HepG2 (cell line): ENCODE measurements around the gene RPL21. TPM values are rescaled to one million over a fixed set of nuclear protein-coding genes. Genes with fewer than 3 reads are reported as not detected.

ENCODE experiments used
- CREBL2 ChIP-seq: sonication (generic); formaldehyde crosslinking; IDR thresholded peaks from 2 replicates; pipeline ENCODE4 v1.8.1; 2023; ENCODE audit warnings: missing genetic modification reagents, mild to moderate bottlenecking, borderline replicate concordance
- CSRNP1 ChIP-seq: sonication (generic); formaldehyde crosslinking; IDR thresholded peaks from 2 replicates; pipeline ENCODE4 v1.8.1; 2023; ENCODE audit warnings: mild to moderate bottlenecking, missing genetic modification reagents
- FOSL2 ChIP-seq: sonication (generic); formaldehyde crosslinking; IDR thresholded peaks from 2 replicates; pipeline ENCODE4 v1.4.0; 2020; ENCODE audit warnings: missing genetic modification reagents
- TBP ChIP-seq: sonication (generic); formaldehyde crosslinking; IDR thresholded peaks from 2 replicates; pipeline ENCODE4 v1.5.0; 2020; ENCODE audit warnings: missing genetic modification reagents
- ZFP1 ChIP-seq: IDR thresholded peaks from 2 replicates; pipeline ENCODE4 v1.6.1; 2016
- ZNF180 ChIP-seq: sonication (generic); formaldehyde crosslinking; IDR thresholded peaks from 2 replicates; pipeline ENCODE4 v1.4.0; 2020; ENCODE audit warnings: low read depth, missing genetic modification reagents, borderline replicate concordance
- ZNF260 ChIP-seq: sonication (generic); formaldehyde crosslinking; IDR thresholded peaks from 2 replicates; pipeline ENCODE4 v1.4.0; 2020; ENCODE audit warnings: missing genetic modification reagents, low read depth, mild to moderate bottlenecking, borderline replicate concordance
- ZNF639 ChIP-seq: conservative IDR thresholded peaks from 2 replicates; pipeline ENCODE4 v1.6.1; 2018; ENCODE audit warnings: missing genetic modification reagents
- ZNF670 ChIP-seq: sonication (generic); formaldehyde crosslinking; IDR thresholded peaks from 2 replicates; pipeline ENCODE4 v1.8.0; 2022; ENCODE audit warnings: mild to moderate bottlenecking, missing genetic modification reagents, borderline replicate concordance
- polyA plus RNA-seq, 8 experiments: library from polyadenylated mRNA; depleted of rRNA in 3 of 8; stranded (reverse) in 7 of 8; unstranded in 1 of 8; fragments of >200 nt; fragmentation: Illumina TruSeq in 4 of 8; extraction: Trizol in 4 of 8; gene quantifications; 2 replicates each; pipeline versions ENCODE4 v1.2.1 to v1.2.3, GENCODE V29; 2011 to 2016; ENCODE audit warnings: low read depth in 4 of 8, missing spikeins in 1 of 8, mixed read lengths in 1 of 8; ENCODE audit not compliant: insufficient read depth in 1 of 8
- total RNA-seq, 5 experiments: library from RNA; depleted of rRNA; stranded (reverse); fragments of >200 nt; fragmentation: Illumina TruSeq; extraction: Trizol; gene quantifications; 2 replicates each; pipeline ENCODE4 v1.2.3, GENCODE V29; 2016; ENCODE audit warnings: low read depth in 1 of 5
- TF ChIP-seq, protein P1 (sequence below): sonication (generic); formaldehyde crosslinking; IDR thresholded peaks from 2 replicates; pipeline ENCODE4 v1.8.0; 2022; ENCODE audit warnings: low read depth, missing genetic modification reagents
- TF ChIP-seq, protein P2 (sequence below): fragments of 450-650 bp; IDR thresholded peaks from 2 replicates; pipeline ENCODE4 v1.6.1; 2017; ENCODE audit warnings: mild to moderate bottlenecking
- TF ChIP-seq, protein P3 (sequence below): sonication (generic); formaldehyde crosslinking; IDR thresholded peaks from 2 replicates; pipeline ENCODE4 v1.5.1; 2020; ENCODE audit warnings: missing genetic modification reagents, mild to moderate bottlenecking, borderline replicate concordance
- TF ChIP-seq, protein P4 (sequence below): sonication (generic); formaldehyde crosslinking; IDR thresholded peaks from 2 replicates; pipeline ENCODE4 v1.4.0; 2020; ENCODE audit warnings: missing genetic modification reagents

RPL21 gene
- total and polyA plus RNA-seq, 2 of the 13 experiments (the other 11 are each of a cell fraction or from before 2014, with no cell fraction given): 1,234 to 1,261 TPM

- TF ChIP-seq, protein P1, sequence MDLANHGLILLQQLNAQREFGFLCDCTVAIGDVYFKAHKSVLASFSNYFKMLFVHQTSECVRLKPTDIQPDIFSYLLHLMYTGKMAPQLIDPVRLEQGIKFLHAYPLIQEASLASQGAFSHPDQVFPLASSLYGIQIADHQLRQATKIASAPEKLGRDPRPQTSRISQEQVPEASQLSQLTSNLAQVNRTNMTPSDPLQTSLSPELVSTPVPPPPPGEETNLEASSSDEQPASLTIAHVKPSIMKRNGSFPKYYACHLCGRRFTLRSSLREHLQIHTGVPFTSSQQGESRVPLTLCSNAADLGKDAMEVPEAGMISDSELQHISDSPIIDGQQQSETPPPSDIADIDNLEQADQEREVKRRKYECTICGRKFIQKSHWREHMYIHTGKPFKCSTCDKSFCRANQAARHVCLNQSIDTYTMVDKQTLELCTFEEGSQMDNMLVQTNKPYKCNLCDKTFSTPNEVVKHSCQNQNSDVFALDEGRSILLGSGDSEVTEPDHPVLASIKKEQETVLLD (CRISPR knock-in tag): peak; percentile 66; the same call in 1 of the 2 replicates
- TF ChIP-seq ZNF670 (CRISPR knock-in tag) (peak; percentile 74; the same call in 1 of the 2 replicates), CREBL2 (CRISPR knock-in tag) (no peak), ZNF639 (no peak; the same call in 1 of the 2 replicates), CSRNP1 (peak; percentile 95), ZFP1 (CRISPR knock-in tag) (0 out of 2 replicates have a peak, but pooled peaks have one; percentile 25), ZNF180 (CRISPR knock-in tag) (0 out of 2 replicates have a peak, but pooled peaks have one; percentile 71), ZNF260 (CRISPR knock-in tag) (no peak), TBP (CRISPR knock-in tag) (no peak), FOSL2 (CRISPR knock-in tag) (peak; percentile 3; the same call in 1 of the 2 replicates)
- TF ChIP-seq, protein P2, sequence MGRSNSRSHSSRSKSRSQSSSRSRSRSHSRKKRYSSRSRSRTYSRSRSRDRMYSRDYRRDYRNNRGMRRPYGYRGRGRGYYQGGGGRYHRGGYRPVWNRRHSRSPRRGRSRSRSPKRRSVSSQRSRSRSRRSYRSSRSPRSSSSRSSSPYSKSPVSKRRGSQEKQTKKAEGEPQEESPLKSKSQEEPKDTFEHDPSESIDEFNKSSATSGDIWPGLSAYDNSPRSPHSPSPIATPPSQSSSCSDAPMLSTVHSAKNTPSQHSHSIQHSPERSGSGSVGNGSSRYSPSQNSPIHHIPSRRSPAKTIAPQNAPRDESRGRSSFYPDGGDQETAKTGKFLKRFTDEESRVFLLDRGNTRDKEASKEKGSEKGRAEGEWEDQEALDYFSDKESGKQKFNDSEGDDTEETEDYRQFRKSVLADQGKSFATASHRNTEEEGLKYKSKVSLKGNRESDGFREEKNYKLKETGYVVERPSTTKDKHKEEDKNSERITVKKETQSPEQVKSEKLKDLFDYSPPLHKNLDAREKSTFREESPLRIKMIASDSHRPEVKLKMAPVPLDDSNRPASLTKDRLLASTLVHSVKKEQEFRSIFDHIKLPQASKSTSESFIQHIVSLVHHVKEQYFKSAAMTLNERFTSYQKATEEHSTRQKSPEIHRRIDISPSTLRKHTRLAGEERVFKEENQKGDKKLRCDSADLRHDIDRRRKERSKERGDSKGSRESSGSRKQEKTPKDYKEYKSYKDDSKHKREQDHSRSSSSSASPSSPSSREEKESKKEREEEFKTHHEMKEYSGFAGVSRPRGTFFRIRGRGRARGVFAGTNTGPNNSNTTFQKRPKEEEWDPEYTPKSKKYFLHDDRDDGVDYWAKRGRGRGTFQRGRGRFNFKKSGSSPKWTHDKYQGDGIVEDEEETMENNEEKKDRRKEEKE: no peak
- TF ChIP-seq, protein P3, sequence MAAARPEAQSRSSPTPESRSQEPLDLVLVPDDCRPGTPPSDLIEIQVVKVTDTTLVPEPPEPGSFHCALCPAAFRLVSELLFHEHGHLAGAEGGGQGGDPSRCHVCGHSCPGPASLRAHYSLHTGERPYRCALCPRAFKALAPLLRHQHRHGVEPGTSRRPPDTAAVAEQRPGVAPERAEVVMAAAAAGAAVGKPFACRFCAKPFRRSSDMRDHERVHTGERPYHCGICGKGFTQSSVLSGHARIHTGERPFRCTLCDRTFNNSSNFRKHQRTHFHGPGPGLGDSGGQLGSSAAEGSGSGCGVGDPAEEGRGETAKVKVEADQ (CRISPR knock-in tag): peak; percentile 26; the same call in 1 of the 2 replicates
- TF ChIP-seq, protein P4, sequence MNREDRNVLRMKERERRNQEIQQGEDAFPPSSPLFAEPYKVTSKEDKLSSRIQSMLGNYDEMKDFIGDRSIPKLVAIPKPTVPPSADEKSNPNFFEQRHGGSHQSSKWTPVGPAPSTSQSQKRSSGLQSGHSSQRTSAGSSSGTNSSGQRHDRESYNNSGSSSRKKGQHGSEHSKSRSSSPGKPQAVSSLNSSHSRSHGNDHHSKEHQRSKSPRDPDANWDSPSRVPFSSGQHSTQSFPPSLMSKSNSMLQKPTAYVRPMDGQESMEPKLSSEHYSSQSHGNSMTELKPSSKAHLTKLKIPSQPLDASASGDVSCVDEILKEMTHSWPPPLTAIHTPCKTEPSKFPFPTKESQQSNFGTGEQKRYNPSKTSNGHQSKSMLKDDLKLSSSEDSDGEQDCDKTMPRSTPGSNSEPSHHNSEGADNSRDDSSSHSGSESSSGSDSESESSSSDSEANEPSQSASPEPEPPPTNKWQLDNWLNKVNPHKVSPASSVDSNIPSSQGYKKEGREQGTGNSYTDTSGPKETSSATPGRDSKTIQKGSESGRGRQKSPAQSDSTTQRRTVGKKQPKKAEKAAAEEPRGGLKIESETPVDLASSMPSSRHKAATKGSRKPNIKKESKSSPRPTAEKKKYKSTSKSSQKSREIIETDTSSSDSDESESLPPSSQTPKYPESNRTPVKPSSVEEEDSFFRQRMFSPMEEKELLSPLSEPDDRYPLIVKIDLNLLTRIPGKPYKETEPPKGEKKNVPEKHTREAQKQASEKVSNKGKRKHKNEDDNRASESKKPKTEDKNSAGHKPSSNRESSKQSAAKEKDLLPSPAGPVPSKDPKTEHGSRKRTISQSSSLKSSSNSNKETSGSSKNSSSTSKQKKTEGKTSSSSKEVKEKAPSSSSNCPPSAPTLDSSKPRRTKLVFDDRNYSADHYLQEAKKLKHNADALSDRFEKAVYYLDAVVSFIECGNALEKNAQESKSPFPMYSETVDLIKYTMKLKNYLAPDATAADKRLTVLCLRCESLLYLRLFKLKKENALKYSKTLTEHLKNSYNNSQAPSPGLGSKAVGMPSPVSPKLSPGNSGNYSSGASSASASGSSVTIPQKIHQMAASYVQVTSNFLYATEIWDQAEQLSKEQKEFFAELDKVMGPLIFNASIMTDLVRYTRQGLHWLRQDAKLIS (CRISPR knock-in tag): no peak
These were observed at the start of gene RPL21 (continued) for GRCh38 chr13:27251166-27252091.
